HFFc6 (cell line): Measurements from ENCODE around the gene PNRC1. TPM values are rescaled to one million over a fixed set of nuclear protein-coding genes. Genes with fewer than 3 reads are reported as not detected.

ENCODE experiments used
- DNase-seq: peaks from one replicate; pipeline ENCODE4 v3.0.0-alpha.2; 2018
- H3K27ac Mint-ChIP-seq: 2 replicates; pipeline ENCODE4 v1.8.0; 2020; ENCODE audit warnings: mild to moderate bottlenecking, mixed read lengths
- H3K27me3 Mint-ChIP-seq: 2 replicates; pipeline ENCODE4 v1.8.0; 2021; ENCODE audit warnings: mild to moderate bottlenecking, moderate library complexity, mixed read lengths; ENCODE audit not compliant: insufficient read depth
- H3K36me3 Mint-ChIP-seq: 2 replicates; pipeline ENCODE4 v1.8.0; 2021; ENCODE audit warnings: low read depth, mixed read lengths
- H3K4me1 Mint-ChIP-seq: 2 replicates; pipeline ENCODE4 v1.8.0; 2020; ENCODE audit warnings: low read depth, mixed read lengths
- H3K4me3 Mint-ChIP-seq: 2 replicates; pipeline ENCODE4 v1.8.0; 2020; ENCODE audit warnings: mild to moderate bottlenecking, moderate library complexity, mixed read lengths
- H3K9me3 Mint-ChIP-seq: 2 replicates; pipeline ENCODE4 v1.8.0; 2020; ENCODE audit warnings: mild to moderate bottlenecking, mixed read lengths
- CTCF ChIP-seq: fragments of 200-600 bp; sonication (generic); IDR thresholded peaks from 2 replicates; pipeline ENCODE4 v1.5.0; 2021; ENCODE audit warnings: antibody characterized with exemption, mild to moderate bottlenecking
- total RNA-seq, 6 experiments: library from RNA; stranded (reverse); fragmentation: NEBNext Ultra II Directional; extraction: Animal tissue kit (Norgen Biotek cat#: 25700); gene quantifications; 2 replicates in 1 of 6; 3 replicates in 5 of 6; pipeline ENCODE4 v1.2.3, GENCODE V29; 2021

The PNRC1 gene
- total RNA-seq, 6 experiments from 2014 or later, result 42.2 to 63.2 (median 52.8) TPM

- peaks cover 30% of the 10 kb centered on the region for H3K36me3 Mint-ChIP-seq
- no peak overlapping the region for H3K27ac Mint-ChIP-seq
- DNase-seq, result no peak
- H3K4me1 Mint-ChIP-seq, result peaks cover 27% of the 10 kb centered on the region
- H3K4me3 Mint-ChIP-seq, result no peak overlapping the region
- H3K27me3 Mint-ChIP-seq, result peaks cover 6% of the 10 kb centered on the region
- H3K9me3 Mint-ChIP-seq, result no peaks in the 10 kb centered on the region
- TF ChIP-seq CTCF, result no peak
Observed at GRCh38 chr6:89084954-89085353, 4.4 kb downstream of the PNRC1 start.

GRCh38 chr6:89085409-89086205 lies 5.1 kb downstream of the PNRC1 start:
- Mint-ChIP-seq H3K9me3 (no peaks in the 10 kb centered on the region), H3K4me1 (peaks cover 27% of the 10 kb centered on the region), H3K36me3 (peaks cover 30% of the 10 kb centered on the region), H3K27ac (no peak overlapping the region), H3K27me3 (peaks cover 5% of the 10 kb centered on the region), H3K4me3 (no peak overlapping the region)
- DNase-seq, result no peak
- no peak for TF ChIP-seq CTCF

GRCh38 chr6:89087881-89088280 lies 7.3 kb downstream of the PNRC1 start:
- Mint-ChIP-seq H3K4me3 (no peak overlapping the region), H3K27me3 (peaks cover 3% of the 10 kb centered on the region), H3K9me3 (no peaks in the 10 kb centered on the region), H3K4me1 (peaks cover 20% of the 10 kb centered on the region), H3K36me3 (peaks cover 20% of the 10 kb centered on the region), H3K27ac (no peak overlapping the region)
- TF ChIP-seq CTCF, result no peak
- no peak for DNase-seq

- Mint-ChIP-seq H3K4me1 (peaks cover 15% of the 10 kb centered on the region), H3K4me3 (no peak overlapping the region), H3K27ac (no peak overlapping the region), H3K36me3 (no peaks in the 10 kb centered on the region), H3K27me3 (0 out of 2 replicates have a peak, but pooled peaks cover 2% of the 10 kb centered on the region), H3K9me3 (no peaks in the 10 kb centered on the region)
- TF ChIP-seq CTCF, result no peak
- no peak for DNase-seq
Observed at GRCh38 chr6:89098461-89098860, 17.9 kb downstream of the PNRC1 start.

GRCh38 chr6:89100114-89100513 lies 19.6 kb downstream of the PNRC1 start:
- Mint-ChIP-seq H3K4me1 (peaks cover 15% of the 10 kb centered on the region), H3K4me3 (no peak overlapping the region), H3K27ac (no peak overlapping the region), H3K9me3 (no peaks in the 10 kb centered on the region), H3K27me3 (0 out of 2 replicates have a peak, but pooled peaks cover 2% of the 10 kb centered on the region), H3K36me3 (no peaks in the 10 kb centered on the region)
- TF ChIP-seq CTCF, result no peak
- DNase-seq, result no peak
